ENCODE data around the gene SSB. TPM values are rescaled to one million over a fixed set of nuclear protein-coding genes. Genes with fewer than 3 reads are reported as not detected.

The SSB gene
- 294 and 379 TPM in 2 replicates for polyA plus RNA-seq

GRCh38 chr2:169798718-169799592, at the start of gene SSB:
TSS of gene SSB (plus strand) at chr2:169798871. CDS start at chr2:169800961, 2,090 bp downstream.

GRCh38 chr2:169824373-169825333, 26.0 kb downstream of the SSB start, which contains the start of gene METTL5:
TSS of gene METTL5 (minus strand) at chr2:169824905. CDS start at chr2:169824597, 308 bp downstream.

GRCh38 chr2:169827272-169828140, 28.8 kb downstream of the SSB start, which contains the start of gene UBR3:
TSS of gene UBR3 (plus strand) at chr2:169827454. CDS start at chr2:169827508, 54 bp downstream.

Other genes with a start within 250 kb of the SSB start
- 25.0 and 51.9 TPM in 2 replicates for gene FASTKD1, start 225.0 kb upstream of the SSB start, polyA plus RNA-seq
- gene PPIG, start 214.5 kb upstream of the SSB start, polyA plus RNA-seq = 173 and 191 TPM in 2 replicates
- 5.2 and 5.5 TPM in 2 replicates for gene CFAP210, start 104.5 kb upstream of the SSB start, polyA plus RNA-seq
- 6.2 and 8.4 TPM in 2 replicates for gene PHOSPHO2, start 104.4 kb upstream of the SSB start, polyA plus RNA-seq
- 5.2 and 9.9 TPM in 2 replicates for gene KLHL23, start 65.0 kb upstream of the SSB start, polyA plus RNA-seq
- 138 and 152 TPM in 2 replicates for gene METTL5, start 26.0 kb downstream of the SSB start, polyA plus RNA-seq
- gene UBR3, start 28.6 kb downstream of the SSB start, polyA plus RNA-seq = 78.2 and 86.0 TPM in 2 replicates

Measured in Purkinje cell (primary cell).